Upper lobe of right lung (tissue), 1 donor: ENCODE measurements around the gene C6orf47. TPM values are rescaled to one million over a fixed set of nuclear protein-coding genes. Genes with fewer than 3 reads are reported as not detected.

Source experiments
- ATAC-seq: fragments of 200-7000 bp; cut with Tn5 transposase; one replicate; pipeline ENCODE4 v1.9.1; 2020; ENCODE audit warnings: mild to moderate bottlenecking, moderate library complexity
- DNase-seq: peaks from one replicate; pipeline ENCODE4 v3.0.0-alpha.2; 2020
- H3K27ac ChIP-seq: fragments of 200-600 bp; one replicate; pipeline ENCODE4 v1.8.0; 2022
- H3K27me3 ChIP-seq: fragments of 200-600 bp; one replicate; pipeline ENCODE4 v1.8.0; 2022; ENCODE audit warnings: mild to moderate bottlenecking
- H3K36me3 ChIP-seq: fragments of 200-600 bp; one replicate; pipeline ENCODE4 v1.8.0; 2022
- H3K4me1 ChIP-seq: fragments of 200-600 bp; one replicate; pipeline ENCODE4 v1.8.0; 2022
- H3K4me3 ChIP-seq: fragments of 200-600 bp; one replicate; pipeline ENCODE4 v1.8.0; 2022; ENCODE audit warnings: mild to moderate bottlenecking
- H3K9me3 ChIP-seq: fragments of 200-600 bp; one replicate; pipeline ENCODE4 v1.8.0; 2022
- intact Hi-C: fragments of 100-400 bp; cut with DNase I; formaldehyde crosslinking; loops from one replicate; pipeline ENCODE4 v1.11.0; 2022
- total RNA-seq: library from RNA; stranded (reverse); fragmentation: NEBNext Ultra II Directional; extraction: Animal tissue kit (Norgen Biotek cat#: 25700); gene quantifications from one replicate; pipeline ENCODE4 v1.2.1, GENCODE V29; 2021
- TF ChIP-seq, protein P1 (sequence below): fragments of 200-600 bp; IDR thresholded peaks from one replicate; pipeline ENCODE4 v1.8.0; 2022; ENCODE audit warnings: antibody characterized with exemption
- donor health status: DM: no; HTN: yes; CAD: no; lungs with severe emphysema.

C6orf47 gene
- total RNA-seq, 1 donor from 2014 or later, result 25.6 TPM

DNA sequence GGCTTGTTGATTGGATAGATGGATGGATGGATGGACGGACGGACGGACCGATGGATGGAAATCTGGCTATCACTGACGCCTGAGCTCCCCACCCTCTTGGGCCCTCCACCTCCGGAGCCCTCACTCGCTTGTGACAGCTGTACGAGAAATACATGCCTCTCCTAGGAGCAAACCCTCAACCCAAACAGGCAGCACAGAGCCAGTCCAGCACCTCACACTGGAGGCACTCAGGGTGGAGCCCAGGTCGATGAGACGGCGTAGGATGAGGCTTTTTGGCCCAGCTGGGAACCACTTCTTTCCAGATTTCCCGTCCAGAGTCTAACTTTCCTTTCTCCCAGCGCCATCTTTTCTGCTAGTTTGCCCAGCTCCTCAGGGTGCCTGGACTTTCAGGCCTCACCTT, 23.0 kb upstream of the C6orf47 start:
- intact Hi-C loops, result no loop called here
- ATAC-seq (no peak), DNase-seq (no peak)
- Histone ChIP-seq H3K27ac (no peak overlapping the region), H3K36me3 (peaks cover 29% of the 10 kb centered on the region), H3K9me3 (no peaks in the 10 kb centered on the region), H3K4me1 (peaks cover 21% of the 10 kb centered on the region), H3K27me3 (no peaks in the 10 kb centered on the region), H3K4me3 (no peak overlapping the region)
- TF ChIP-seq, protein P1, sequence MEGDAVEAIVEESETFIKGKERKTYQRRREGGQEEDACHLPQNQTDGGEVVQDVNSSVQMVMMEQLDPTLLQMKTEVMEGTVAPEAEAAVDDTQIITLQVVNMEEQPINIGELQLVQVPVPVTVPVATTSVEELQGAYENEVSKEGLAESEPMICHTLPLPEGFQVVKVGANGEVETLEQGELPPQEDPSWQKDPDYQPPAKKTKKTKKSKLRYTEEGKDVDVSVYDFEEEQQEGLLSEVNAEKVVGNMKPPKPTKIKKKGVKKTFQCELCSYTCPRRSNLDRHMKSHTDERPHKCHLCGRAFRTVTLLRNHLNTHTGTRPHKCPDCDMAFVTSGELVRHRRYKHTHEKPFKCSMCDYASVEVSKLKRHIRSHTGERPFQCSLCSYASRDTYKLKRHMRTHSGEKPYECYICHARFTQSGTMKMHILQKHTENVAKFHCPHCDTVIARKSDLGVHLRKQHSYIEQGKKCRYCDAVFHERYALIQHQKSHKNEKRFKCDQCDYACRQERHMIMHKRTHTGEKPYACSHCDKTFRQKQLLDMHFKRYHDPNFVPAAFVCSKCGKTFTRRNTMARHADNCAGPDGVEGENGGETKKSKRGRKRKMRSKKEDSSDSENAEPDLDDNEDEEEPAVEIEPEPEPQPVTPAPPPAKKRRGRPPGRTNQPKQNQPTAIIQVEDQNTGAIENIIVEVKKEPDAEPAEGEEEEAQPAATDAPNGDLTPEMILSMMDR, result no peak

- no peaks in the 10 kb centered on the region for H3K9me3 ChIP-seq
- peak; percentile 55 for ATAC-seq
- H3K27ac ChIP-seq, result peak overlapping the region; percentile 75
- DNase-seq, result peak; percentile 79
- intact Hi-C loops, result no loop called here
- H3K4me3 ChIP-seq, result peak overlapping the region; percentile 71
- peaks cover 5% of the 10 kb centered on the region for H3K36me3 ChIP-seq
- H3K4me1 ChIP-seq, result peaks cover 21% of the 10 kb centered on the region
- TF ChIP-seq, protein P1, result no peak
- no peaks in the 10 kb centered on the region for H3K27me3 ChIP-seq
Measured at GRCh38 chr6:31681135-31681671, 20.6 kb upstream of the C6orf47 start.

- intact Hi-C loops, result no loop called here
- Histone ChIP-seq H3K27ac (peak within 1 kb of the TSS; percentile 75), H3K4me3 (peak within 1 kb of the TSS; percentile 71), H3K36me3 (no peaks in the 10 kb centered on the region), H3K9me3 (no peaks in the 10 kb centered on the region), H3K4me1 (peaks cover 21% of the 10 kb centered on the region), H3K27me3 (no peaks in the 10 kb centered on the region)
- DNase-seq (peak; percentile 90), ATAC-seq (peak; percentile 91)
- TF ChIP-seq, protein P1, result peak; percentile 79
Measured at GRCh38 chr6:31680226-31681134, 19.9 kb upstream of the C6orf47 start, which contains the start of gene LY6G5C. LY6G5C (minus strand) TSS chr6:31681067; CDS start chr6:31680373, 694 bp downstream.

DNA sequence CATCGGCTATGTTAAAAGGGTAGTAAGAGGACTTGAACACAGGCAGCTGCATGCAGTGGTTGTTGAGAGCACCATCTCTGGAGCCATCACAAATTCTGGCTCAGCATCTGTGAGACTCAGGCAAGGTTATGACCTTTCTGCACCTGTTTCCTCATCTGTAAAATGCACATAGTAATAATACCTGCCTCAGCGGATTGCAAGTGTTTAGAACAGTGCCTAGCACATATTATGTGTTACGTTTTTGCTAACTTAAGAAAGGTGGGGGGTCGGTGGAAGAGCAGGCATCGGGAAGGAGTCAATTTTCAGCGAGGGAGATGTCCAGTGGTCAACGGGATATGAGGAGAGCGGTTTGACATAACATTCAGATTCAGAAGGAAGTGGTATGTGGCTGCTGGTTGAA, 17.4 kb upstream of the C6orf47 start:
- Histone ChIP-seq H3K4me1 (peaks cover 20% of the 10 kb centered on the region), H3K27ac (no peak overlapping the region), H3K4me3 (no peak overlapping the region), H3K36me3 (peaks cover 5% of the 10 kb centered on the region), H3K27me3 (no peaks in the 10 kb centered on the region), H3K9me3 (no peaks in the 10 kb centered on the region)
- ATAC-seq (no peak), DNase-seq (no peak)
- intact Hi-C loops, result no loop called here
- TF ChIP-seq, protein P1, result no peak

DNA sequence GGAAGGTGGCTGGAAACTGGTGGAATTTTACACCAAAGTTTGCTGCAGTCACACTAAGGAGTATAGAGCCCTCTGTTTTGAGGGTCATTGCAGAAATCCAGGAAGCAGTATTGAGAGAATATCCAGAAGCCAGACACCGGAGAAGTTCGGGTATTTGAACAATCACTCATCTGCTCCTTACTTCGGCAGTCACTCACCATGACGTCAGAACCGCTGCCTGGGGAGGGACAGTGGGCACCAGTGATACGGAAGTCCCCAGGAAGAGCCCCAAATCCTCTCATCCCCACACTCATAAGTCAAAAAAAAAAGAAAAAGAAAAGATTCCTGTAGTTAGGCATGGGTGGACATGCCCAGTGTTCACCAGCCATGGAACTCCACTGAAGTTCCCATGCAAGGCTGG, 16.3 kb upstream of the C6orf47 start:
- Histone ChIP-seq H3K36me3 (peaks cover 16% of the 10 kb centered on the region), H3K4me1 (peaks cover 16% of the 10 kb centered on the region), H3K9me3 (no peaks in the 10 kb centered on the region), H3K27me3 (no peaks in the 10 kb centered on the region), H3K27ac (no peak overlapping the region), H3K4me3 (no peak overlapping the region)
- ATAC-seq (no peak), DNase-seq (no peak)
- TF ChIP-seq, protein P1, result no peak
- intact Hi-C loops, result no loop called here
